ENCODE results near the gene ITM2C. TPM values are rescaled to one million over a fixed set of nuclear protein-coding genes. Genes with fewer than 3 reads are reported as not detected.

Gene ITM2C
- total and polyA plus RNA-seq, 9 donors, result 52.3 to 96.2 (median 67.8) TPM

DNA sequence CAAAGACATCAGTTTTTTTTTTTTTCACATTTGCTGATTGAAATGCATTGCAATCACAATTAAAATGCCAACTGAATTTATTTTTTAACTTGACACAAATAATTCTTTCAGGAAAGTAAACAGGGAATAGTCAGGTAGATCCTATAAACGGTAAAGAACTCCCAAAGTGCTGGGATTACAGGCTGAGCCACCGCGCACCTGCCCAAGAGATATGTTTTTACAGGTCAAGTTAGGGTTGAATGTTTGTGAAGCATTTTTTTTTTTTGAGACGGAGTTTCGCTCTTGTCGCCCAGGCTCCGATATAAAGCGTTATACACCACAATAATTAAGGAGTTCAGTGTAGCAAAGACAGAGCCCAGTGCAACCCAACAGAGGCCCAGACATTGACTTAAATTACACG, 15.1 kb downstream of the ITM2C start:
- H3K4me3 ChIP-seq, result no peak overlapping the region
- H3K9me3 ChIP-seq, result no peaks in the 10 kb centered on the region
- TF ChIP-seq EP300 (IDR thresholded peaks at IDR 0.05) (no peak), POLR2A (IDR thresholded peaks at IDR 0.05) (no peak)
- TF ChIP-seq, protein P1, sequence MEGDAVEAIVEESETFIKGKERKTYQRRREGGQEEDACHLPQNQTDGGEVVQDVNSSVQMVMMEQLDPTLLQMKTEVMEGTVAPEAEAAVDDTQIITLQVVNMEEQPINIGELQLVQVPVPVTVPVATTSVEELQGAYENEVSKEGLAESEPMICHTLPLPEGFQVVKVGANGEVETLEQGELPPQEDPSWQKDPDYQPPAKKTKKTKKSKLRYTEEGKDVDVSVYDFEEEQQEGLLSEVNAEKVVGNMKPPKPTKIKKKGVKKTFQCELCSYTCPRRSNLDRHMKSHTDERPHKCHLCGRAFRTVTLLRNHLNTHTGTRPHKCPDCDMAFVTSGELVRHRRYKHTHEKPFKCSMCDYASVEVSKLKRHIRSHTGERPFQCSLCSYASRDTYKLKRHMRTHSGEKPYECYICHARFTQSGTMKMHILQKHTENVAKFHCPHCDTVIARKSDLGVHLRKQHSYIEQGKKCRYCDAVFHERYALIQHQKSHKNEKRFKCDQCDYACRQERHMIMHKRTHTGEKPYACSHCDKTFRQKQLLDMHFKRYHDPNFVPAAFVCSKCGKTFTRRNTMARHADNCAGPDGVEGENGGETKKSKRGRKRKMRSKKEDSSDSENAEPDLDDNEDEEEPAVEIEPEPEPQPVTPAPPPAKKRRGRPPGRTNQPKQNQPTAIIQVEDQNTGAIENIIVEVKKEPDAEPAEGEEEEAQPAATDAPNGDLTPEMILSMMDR (IDR thresholded peaks at IDR 0.05), result no peak
- no peak overlapping the region for H3K27ac ChIP-seq
- DNase-seq, result no peak
- no peaks in the 10 kb centered on the region for H3K27me3 ChIP-seq
- H3K36me3 ChIP-seq, result no peaks in the 10 kb centered on the region
- intact Hi-C loops (cut with DNase I), result no loop called here
- 83 to 94% (median 93%) methylated on average over 9 of the region's 9 CpGs for WGBS, 3 donors
- H3K4me1 ChIP-seq (ENCODE audit: insufficient read depth), result peaks cover 4% of the 10 kb centered on the region

DNA sequence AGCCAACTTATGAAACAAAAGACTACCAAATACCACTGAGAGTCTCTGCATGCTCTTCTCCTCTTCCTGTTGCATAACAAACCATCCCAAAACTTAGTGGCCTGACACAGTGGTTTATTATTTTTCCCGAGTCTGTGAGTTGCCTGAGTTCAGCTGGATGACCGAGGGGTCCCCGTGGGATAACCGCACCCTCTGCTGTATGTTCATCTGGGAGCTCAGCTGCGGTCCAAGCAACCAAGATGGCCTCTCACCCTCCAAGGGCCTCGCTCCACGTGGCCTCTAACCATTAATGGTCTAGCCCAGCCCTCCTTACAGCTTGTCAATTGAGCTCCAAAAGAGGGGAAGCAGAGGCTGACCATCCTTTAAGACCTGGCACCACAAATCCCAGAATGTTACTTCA, 17.1 kb downstream of the ITM2C start:
- Histone ChIP-seq H3K27me3 (no peaks in the 10 kb centered on the region), H3K27ac (no peak overlapping the region), H3K4me1 (ENCODE audit: insufficient read depth) (peaks cover 4% of the 10 kb centered on the region), H3K9me3 (no peaks in the 10 kb centered on the region), H3K4me3 (no peak overlapping the region), H3K36me3 (no peaks in the 10 kb centered on the region)
- 81 to 91% (median 85%) methylated on average over 7 of the region's 7 CpGs for WGBS, 3 donors
- TF ChIP-seq EP300 (IDR thresholded peaks at IDR 0.05), result no peak
- TF ChIP-seq POLR2A (IDR thresholded peaks at IDR 0.05), result no peak
- TF ChIP-seq, protein P1 (IDR thresholded peaks at IDR 0.05), result no peak
- intact Hi-C loops (cut with DNase I), result no loop called here
- DNase-seq, result no peak

DNA sequence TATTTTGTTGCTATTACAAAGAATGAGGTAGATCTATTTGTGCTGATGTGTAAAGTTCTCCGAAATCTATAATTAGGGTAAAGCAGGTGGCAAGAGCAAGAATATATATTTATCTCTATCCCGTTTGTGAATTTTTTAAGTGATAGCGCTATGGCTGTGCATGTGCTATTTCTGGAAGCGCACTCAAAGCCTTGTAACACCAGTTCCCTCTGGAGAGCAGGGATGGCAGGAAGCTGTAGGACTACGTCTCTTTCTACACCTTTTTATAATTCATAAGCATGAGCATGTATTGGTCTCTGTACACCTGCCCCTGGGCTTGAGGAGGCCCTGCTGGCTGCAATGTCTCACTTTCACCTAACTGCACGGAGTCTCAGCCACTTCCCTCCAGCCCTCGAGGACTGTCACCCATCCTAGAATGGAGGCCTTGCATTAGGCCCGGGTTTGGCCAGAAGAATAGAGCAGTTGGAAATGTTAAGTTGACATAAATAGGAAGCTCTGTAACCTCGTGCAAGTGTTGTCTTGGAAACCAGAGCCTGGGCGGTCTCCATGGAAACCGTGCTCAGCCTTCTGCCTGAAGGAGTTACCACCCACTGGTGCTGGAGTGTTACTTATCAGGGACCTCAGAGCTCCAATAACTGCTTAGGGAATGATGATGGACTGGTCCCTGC, 20.9 kb downstream of the ITM2C start:
- no peaks in the 10 kb centered on the region for H3K4me1 ChIP-seq (ENCODE audit: insufficient read depth)
- no peaks in the 10 kb centered on the region for H3K27me3 ChIP-seq
- no peak overlapping the region for H3K27ac ChIP-seq
- no peak overlapping the region for H3K4me3 ChIP-seq
- DNase-seq, result no peak
- intact Hi-C loops (cut with DNase I), result no loop called here
- H3K9me3 ChIP-seq, result no peaks in the 10 kb centered on the region
- WGBS, 3 donors, result 50 to 54% (median 53%) methylated on average over 11 of the region's 11 CpGs
- no peak for TF ChIP-seq POLR2A (IDR thresholded peaks at IDR 0.05)
- TF ChIP-seq EP300 (IDR thresholded peaks at IDR 0.05), result no peak
- TF ChIP-seq, protein P1 (IDR thresholded peaks at IDR 0.05), result no peak
- no peaks in the 10 kb centered on the region for H3K36me3 ChIP-seq

DNA sequence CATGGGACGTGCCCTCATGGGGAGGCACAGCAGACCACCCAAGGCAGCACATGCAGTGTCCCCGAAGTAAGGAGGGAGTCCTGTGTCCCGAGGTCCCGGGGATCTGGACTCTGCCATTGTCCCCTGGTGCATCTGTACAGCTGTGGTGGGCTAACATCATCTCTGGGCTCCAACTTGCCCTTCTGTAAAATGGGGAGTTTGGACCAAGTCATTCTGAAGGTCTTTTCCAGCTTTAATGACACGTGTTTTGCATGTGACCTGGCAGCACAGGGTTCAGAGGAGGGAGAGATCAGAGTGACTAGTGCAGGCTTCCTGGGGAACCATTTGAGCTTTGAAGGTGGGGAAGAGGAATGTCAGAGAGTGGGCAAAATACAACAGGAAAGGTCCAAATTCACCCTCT, 21.5 kb downstream of the ITM2C start:
- no peak for DNase-seq
- H3K36me3 ChIP-seq, result no peaks in the 10 kb centered on the region
- TF ChIP-seq POLR2A (IDR thresholded peaks at IDR 0.05) (no peak), EP300 (IDR thresholded peaks at IDR 0.05) (no peak)
- TF ChIP-seq, protein P1 (IDR thresholded peaks at IDR 0.05), result no peak
- no peak overlapping the region for H3K4me3 ChIP-seq
- H3K27me3 ChIP-seq, result no peaks in the 10 kb centered on the region
- 64 to 78% (median 70%) methylated on average over 5 of the region's 5 CpGs for WGBS, 3 donors
- intact Hi-C loops (cut with DNase I), result no loop called here
- no peaks in the 10 kb centered on the region for H3K4me1 ChIP-seq (ENCODE audit: insufficient read depth)
- no peaks in the 10 kb centered on the region for H3K9me3 ChIP-seq
- H3K27ac ChIP-seq, result no peak overlapping the region

All from ovary (tissue), 9 donors.